HepG2 (cell line): ENCODE measurements around the gene GTPBP6. TPM values are rescaled to one million over a fixed set of nuclear protein-coding genes. Genes with fewer than 3 reads are reported as not detected.

Source experiments
- ELF1 ChIP-seq: sonication (generic); formaldehyde crosslinking; IDR thresholded peaks from 2 replicates; pipeline ENCODE4 v1.4.0; 2020; ENCODE audit warnings: missing genetic modification reagents
- FOXP1 ChIP-seq, 2 experiments: fragments of 450-650 bp in 1 of 2; IDR thresholded peaks; 2 replicates each; pipeline ENCODE4 v1.6.1; 2017 to 2018; ENCODE audit warnings: antibody characterized with exemption in 1 of 2
- GATAD2A ChIP-seq: IDR thresholded peaks from 2 replicates; pipeline ENCODE4 v1.6.1; 2016
- GPN1 ChIP-seq: sonication (generic); formaldehyde crosslinking; IDR thresholded peaks from 2 replicates; pipeline ENCODE4 v1.5.1; 2020; ENCODE audit warnings: missing genetic modification reagents, borderline replicate concordance
- MTA1 ChIP-seq: sonication (generic); formaldehyde crosslinking; IDR thresholded peaks from 2 replicates; pipeline ENCODE4 v1.4.0; 2020; ENCODE audit warnings: missing genetic modification reagents, mild to moderate bottlenecking, borderline replicate concordance
- MYC ChIP-seq: sonication (generic); formaldehyde crosslinking; IDR thresholded peaks from 2 replicates; pipeline ENCODE4 v1.9.0; 2021; ENCODE audit warnings: missing genetic modification reagents, borderline replicate concordance
- RARA ChIP-seq: IDR thresholded peaks from 2 replicates; pipeline ENCODE4 v1.6.1; 2016; ENCODE audit warnings: missing genetic modification reagents, missing compliant biosample characterization
- SOX5 ChIP-seq: IDR thresholded peaks from 2 replicates; pipeline ENCODE4 v1.6.1; 2016; ENCODE audit warnings: borderline replicate concordance
- SP5 ChIP-seq: IDR thresholded peaks from 2 replicates; pipeline ENCODE4 v1.6.1; 2016; ENCODE audit warnings: low read depth, borderline replicate concordance
- ZFX ChIP-seq: sonication (generic); formaldehyde crosslinking; IDR thresholded peaks from 2 replicates; pipeline ENCODE4 v1.4.0; 2020; ENCODE audit warnings: mild to moderate bottlenecking, low read depth, missing genetic modification reagents, moderate library complexity
- ZNF263 ChIP-seq: sonication (generic); formaldehyde crosslinking; IDR thresholded peaks from 2 replicates; pipeline ENCODE4 v1.4.0; 2020; ENCODE audit warnings: missing genetic modification reagents
- ZNF33B ChIP-seq: sonication (generic); formaldehyde crosslinking; IDR thresholded peaks from 2 replicates; pipeline ENCODE4 v1.5.1; 2020; ENCODE audit warnings: mild to moderate bottlenecking, missing genetic modification reagents
- ZNF746 ChIP-seq: sonication (generic); formaldehyde crosslinking; IDR thresholded peaks from 2 replicates; pipeline ENCODE4 v1.8.0; 2022; ENCODE audit warnings: mild to moderate bottlenecking, missing genetic modification reagents
- polyA plus RNA-seq, 8 experiments: library from polyadenylated mRNA; depleted of rRNA in 3 of 8; stranded (reverse) in 7 of 8; unstranded in 1 of 8; fragments of >200 nt; fragmentation: Illumina TruSeq in 4 of 8; extraction: Trizol in 4 of 8; gene quantifications; 2 replicates each; pipeline versions ENCODE4 v1.2.1 to v1.2.3, GENCODE V29; 2011 to 2016; ENCODE audit warnings: low read depth in 4 of 8, missing spikeins in 1 of 8, mixed read lengths in 1 of 8; ENCODE audit not compliant: insufficient read depth in 1 of 8
- total RNA-seq, 5 experiments: library from RNA; depleted of rRNA; stranded (reverse); fragments of >200 nt; fragmentation: Illumina TruSeq; extraction: Trizol; gene quantifications; 2 replicates each; pipeline ENCODE4 v1.2.3, GENCODE V29; 2016; ENCODE audit warnings: low read depth in 1 of 5
- TF ChIP-seq, protein P1 (sequence below): sonication (generic); formaldehyde crosslinking; IDR thresholded peaks from 2 replicates; pipeline ENCODE4 v1.4.0; 2020; ENCODE audit warnings: missing genetic modification reagents, borderline replicate concordance
- TF ChIP-seq, protein P2 (sequence below): sonication (generic); formaldehyde crosslinking; IDR thresholded peaks from 2 replicates; pipeline ENCODE4 v1.5.1; 2020; ENCODE audit warnings: mild to moderate bottlenecking, missing genetic modification reagents, moderate library complexity
- TF ChIP-seq, protein P3 (sequence below): sonication (generic); formaldehyde crosslinking; IDR thresholded peaks from 2 replicates; pipeline ENCODE4 v1.8.1; 2023; ENCODE audit warnings: missing genetic modification reagents, inconsistent platforms, borderline replicate concordance
- TF ChIP-seq, protein P4 (sequence below): sonication (generic); formaldehyde crosslinking; IDR thresholded peaks from 2 replicates; pipeline ENCODE4 v1.4.0; 2020; ENCODE audit warnings: missing genetic modification reagents, borderline replicate concordance
- TF ChIP-seq, protein P5 (sequence below): fragments of 450-650 bp; IDR thresholded peaks from 2 replicates; pipeline ENCODE4 v1.6.1; 2017
- TF ChIP-seq, protein P6 (sequence below): sonication (generic); formaldehyde crosslinking; conservative IDR thresholded peaks from 2 replicates; pipeline ENCODE4 v1.8.0; 2022; ENCODE audit warnings: mild to moderate bottlenecking, moderate library complexity, missing genetic modification reagents

Gene GTPBP6
- total and polyA plus RNA-seq, 2 of the 13 experiments (the other 11 are each of a cell fraction or from before 2014, with no cell fraction given): 20.2 to 39.6 TPM

DNA sequence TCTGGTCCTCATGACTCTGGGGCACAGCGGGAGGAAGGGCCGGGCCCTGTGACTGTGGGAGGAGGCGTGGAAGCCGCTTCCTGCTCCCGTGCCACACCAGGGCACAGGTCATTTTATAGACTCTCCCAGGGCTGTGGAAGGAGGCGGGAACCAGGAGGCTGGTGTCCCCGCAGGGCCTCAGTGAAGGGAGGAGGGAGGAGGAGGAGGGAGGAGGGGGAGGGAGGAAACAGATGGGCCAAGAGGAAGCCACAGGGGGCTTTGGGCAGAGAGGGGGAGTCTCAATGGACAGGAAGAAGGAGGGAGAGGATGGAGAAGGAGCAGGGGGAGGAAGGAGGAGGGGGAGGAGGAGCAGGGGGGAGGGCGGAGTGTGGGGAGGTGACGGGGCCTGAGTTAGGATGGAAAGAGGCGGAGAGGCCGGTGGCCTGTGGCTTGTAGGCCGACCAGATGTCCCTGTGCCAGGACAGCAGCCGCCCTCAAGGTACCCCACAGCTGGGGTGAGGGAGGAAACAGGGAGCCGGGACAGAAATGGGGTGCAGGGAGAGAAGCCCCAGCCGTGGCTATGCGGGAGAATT, 43.6 kb downstream of the GTPBP6 start (continued):
- peak; percentile 92 for TF ChIP-seq SP5 (CRISPR knock-in tag)
- 0 out of 2 replicates have a peak, but pooled peaks have one; percentile 60 for TF ChIP-seq MTA1 (CRISPR knock-in tag)
- TF ChIP-seq, protein P1, sequence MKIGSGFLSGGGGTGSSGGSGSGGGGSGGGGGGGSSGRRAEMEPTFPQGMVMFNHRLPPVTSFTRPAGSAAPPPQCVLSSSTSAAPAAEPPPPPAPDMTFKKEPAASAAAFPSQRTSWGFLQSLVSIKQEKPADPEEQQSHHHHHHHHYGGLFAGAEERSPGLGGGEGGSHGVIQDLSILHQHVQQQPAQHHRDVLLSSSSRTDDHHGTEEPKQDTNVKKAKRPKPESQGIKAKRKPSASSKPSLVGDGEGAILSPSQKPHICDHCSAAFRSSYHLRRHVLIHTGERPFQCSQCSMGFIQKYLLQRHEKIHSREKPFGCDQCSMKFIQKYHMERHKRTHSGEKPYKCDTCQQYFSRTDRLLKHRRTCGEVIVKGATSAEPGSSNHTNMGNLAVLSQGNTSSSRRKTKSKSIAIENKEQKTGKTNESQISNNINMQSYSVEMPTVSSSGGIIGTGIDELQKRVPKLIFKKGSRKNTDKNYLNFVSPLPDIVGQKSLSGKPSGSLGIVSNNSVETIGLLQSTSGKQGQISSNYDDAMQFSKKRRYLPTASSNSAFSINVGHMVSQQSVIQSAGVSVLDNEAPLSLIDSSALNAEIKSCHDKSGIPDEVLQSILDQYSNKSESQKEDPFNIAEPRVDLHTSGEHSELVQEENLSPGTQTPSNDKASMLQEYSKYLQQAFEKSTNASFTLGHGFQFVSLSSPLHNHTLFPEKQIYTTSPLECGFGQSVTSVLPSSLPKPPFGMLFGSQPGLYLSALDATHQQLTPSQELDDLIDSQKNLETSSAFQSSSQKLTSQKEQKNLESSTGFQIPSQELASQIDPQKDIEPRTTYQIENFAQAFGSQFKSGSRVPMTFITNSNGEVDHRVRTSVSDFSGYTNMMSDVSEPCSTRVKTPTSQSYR (CRISPR knock-in tag): peak; percentile 30; the same call in 1 of the 2 replicates
- TF ChIP-seq GATAD2A (CRISPR knock-in tag): peak; percentile 65
- TF ChIP-seq, protein P2, sequence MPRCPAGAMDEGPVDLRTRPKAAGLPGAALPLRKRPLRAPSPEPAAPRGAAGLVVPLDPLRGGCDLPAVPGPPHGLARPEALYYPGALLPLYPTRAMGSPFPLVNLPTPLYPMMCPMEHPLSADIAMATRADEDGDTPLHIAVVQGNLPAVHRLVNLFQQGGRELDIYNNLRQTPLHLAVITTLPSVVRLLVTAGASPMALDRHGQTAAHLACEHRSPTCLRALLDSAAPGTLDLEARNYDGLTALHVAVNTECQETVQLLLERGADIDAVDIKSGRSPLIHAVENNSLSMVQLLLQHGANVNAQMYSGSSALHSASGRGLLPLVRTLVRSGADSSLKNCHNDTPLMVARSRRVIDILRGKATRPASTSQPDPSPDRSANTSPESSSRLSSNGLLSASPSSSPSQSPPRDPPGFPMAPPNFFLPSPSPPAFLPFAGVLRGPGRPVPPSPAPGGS (CRISPR knock-in tag): no peak
- TF ChIP-seq ZFX: peak; percentile 66
- 0 out of 2 replicates have a peak, but pooled peaks have one; percentile 21 for TF ChIP-seq SOX5
- peak; percentile 74; the same call in 1 of the 2 replicates for TF ChIP-seq ZNF746 (CRISPR knock-in tag)
- peak; percentile 88 for TF ChIP-seq RARA (CRISPR knock-in tag)
- TF ChIP-seq, protein P3, sequence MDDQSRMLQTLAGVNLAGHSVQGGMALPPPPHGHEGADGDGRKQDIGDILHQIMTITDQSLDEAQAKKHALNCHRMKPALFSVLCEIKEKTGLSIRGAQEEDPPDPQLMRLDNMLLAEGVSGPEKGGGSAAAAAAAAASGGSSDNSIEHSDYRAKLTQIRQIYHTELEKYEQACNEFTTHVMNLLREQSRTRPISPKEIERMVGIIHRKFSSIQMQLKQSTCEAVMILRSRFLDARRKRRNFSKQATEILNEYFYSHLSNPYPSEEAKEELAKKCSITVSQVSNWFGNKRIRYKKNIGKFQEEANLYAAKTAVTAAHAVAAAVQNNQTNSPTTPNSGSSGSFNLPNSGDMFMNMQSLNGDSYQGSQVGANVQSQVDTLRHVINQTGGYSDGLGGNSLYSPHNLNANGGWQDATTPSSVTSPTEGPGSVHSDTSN: no peak
- TF ChIP-seq, protein P4, sequence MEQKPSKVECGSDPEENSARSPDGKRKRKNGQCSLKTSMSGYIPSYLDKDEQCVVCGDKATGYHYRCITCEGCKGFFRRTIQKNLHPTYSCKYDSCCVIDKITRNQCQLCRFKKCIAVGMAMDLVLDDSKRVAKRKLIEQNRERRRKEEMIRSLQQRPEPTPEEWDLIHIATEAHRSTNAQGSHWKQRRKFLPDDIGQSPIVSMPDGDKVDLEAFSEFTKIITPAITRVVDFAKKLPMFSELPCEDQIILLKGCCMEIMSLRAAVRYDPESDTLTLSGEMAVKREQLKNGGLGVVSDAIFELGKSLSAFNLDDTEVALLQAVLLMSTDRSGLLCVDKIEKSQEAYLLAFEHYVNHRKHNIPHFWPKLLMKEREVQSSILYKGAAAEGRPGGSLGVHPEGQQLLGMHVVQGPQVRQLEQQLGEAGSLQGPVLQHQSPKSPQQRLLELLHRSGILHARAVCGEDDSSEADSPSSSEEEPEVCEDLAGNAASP (CRISPR knock-in tag): peak; percentile 80; the same call in 1 of the 2 replicates
- TF ChIP-seq, protein P5, sequence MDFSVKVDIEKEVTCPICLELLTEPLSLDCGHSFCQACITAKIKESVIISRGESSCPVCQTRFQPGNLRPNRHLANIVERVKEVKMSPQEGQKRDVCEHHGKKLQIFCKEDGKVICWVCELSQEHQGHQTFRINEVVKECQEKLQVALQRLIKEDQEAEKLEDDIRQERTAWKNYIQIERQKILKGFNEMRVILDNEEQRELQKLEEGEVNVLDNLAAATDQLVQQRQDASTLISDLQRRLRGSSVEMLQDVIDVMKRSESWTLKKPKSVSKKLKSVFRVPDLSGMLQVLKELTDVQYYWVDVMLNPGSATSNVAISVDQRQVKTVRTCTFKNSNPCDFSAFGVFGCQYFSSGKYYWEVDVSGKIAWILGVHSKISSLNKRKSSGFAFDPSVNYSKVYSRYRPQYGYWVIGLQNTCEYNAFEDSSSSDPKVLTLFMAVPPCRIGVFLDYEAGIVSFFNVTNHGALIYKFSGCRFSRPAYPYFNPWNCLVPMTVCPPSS: no peak
- TF ChIP-seq ZNF263 (CRISPR knock-in tag): peak; percentile 95
- TF ChIP-seq FOXP1 (IDR thresholded peaks at IDR 0.05): no peak
- 0 out of 2 replicates have a peak, but pooled peaks have one; percentile 24 for TF ChIP-seq FOXP1 (CRISPR knock-in tag; IDR thresholded peaks at IDR 0.05)
- no peak for TF ChIP-seq GPN1
- TF ChIP-seq, protein P6, sequence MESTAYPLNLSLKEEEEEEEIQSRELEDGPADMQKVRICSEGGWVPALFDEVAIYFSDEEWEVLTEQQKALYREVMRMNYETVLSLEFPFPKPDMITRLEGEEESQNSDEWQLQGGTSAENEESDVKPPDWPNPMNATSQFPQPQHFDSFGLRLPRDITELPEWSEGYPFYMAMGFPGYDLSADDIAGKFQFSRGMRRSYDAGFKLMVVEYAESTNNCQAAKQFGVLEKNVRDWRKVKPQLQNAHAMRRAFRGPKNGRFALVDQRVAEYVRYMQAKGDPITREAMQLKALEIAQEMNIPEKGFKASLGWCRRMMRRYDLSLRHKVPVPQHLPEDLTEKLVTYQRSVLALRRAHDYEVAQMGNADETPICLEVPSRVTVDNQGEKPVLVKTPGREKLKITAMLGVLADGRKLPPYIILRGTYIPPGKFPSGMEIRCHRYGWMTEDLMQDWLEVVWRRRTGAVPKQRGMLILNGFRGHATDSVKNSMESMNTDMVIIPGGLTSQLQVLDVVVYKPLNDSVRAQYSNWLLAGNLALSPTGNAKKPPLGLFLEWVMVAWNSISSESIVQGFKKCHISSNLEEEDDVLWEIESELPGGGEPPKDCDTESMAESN (CRISPR knock-in tag): peak; percentile 51; the same call in 1 of the 2 replicates
- TF ChIP-seq ZNF33B (CRISPR knock-in tag): no peak
- peak; percentile 8; the same call in 1 of the 2 replicates for TF ChIP-seq MYC (CRISPR knock-in tag)
- TF ChIP-seq ELF1: peak; percentile 56
